PC-3 (cell line): Measurements from ENCODE around the gene RXRA. TPM values are rescaled to one million over a fixed set of nuclear protein-coding genes. Genes with fewer than 3 reads are reported as not detected.

Experiments used
- ATAC-seq: fragments of 200-7000 bp; cut with Tn5 transposase; 2 replicates; pipeline ENCODE4 v1.9.1; 2020; ENCODE audit warnings: mild to moderate bottlenecking, moderate library complexity
- BruUV-seq: library from RNA; stranded (reverse); fragments of 400-500 nt; replicated peaks from 2 replicates; lab custom pipeline; 2021; lab: Mats Ljungman, UMichigan
- CTCF ChIA-PET: fragments of 300-600 bp; sonication (Branson Sonifier 250); formaldehyde crosslinking; loops from one replicate; lab custom pipeline; 2022; ENCODE audit warnings: antibody characterized with exemption; lab: Charles Lee
- POLR2A ChIA-PET: fragments of 300-600 bp; sonication (Branson Sonifier 250); formaldehyde crosslinking; loops from one replicate; lab custom pipeline; 2022; ENCODE audit warnings: antibody characterized with exemption; ENCODE audit not compliant: unreplicated experiment; lab: Charles Lee
- DNase-seq: peaks from one replicate; pipeline ENCODE4 v3.0.0-alpha.2; 2015
- H2AFZ ChIP-seq: fragments of 300-600 bp; sonication (generic); 2 replicates; pipeline ENCODE4 v1.6.0; 2016; ENCODE audit warnings: antibody characterized with exemption, low read length
- H3F3A ChIP-seq: fragments of 300-600 bp; sonication (generic); one replicate; pipeline ENCODE4 v1.6.0; 2017; ENCODE audit warnings: antibody characterized with exemption, low read length, control low read depth, mild to moderate bottlenecking; ENCODE audit not compliant: unreplicated experiment
- H3K27ac ChIP-seq: fragments of 300-600 bp; sonication (generic); 2 replicates; pipeline ENCODE4 v1.5.1; 2016; ENCODE audit warnings: mild to moderate bottlenecking, low read length
- H3K27me3 ChIP-seq: fragments of 300-600 bp; sonication (generic); 2 replicates; pipeline ENCODE4 v1.6.1; 2016; ENCODE audit warnings: low read length, mixed read lengths
- H3K36me3 ChIP-seq: fragments of 300-600 bp; sonication (generic); 2 replicates; pipeline ENCODE4 v1.6.1; 2016; ENCODE audit warnings: low read depth, mixed run types, low read length, mixed read lengths
- H3K4me1 ChIP-seq: fragments of 300-600 bp; sonication (generic); 2 replicates; pipeline ENCODE4 v1.5.1; 2016; ENCODE audit warnings: low read length; ENCODE audit not compliant: insufficient read depth
- H3K4me2 ChIP-seq: fragments of 300-600 bp; sonication (generic); 2 replicates; pipeline ENCODE4 v1.6.0; 2016; ENCODE audit warnings: low read length
- H3K4me3 ChIP-seq: fragments of 300-600 bp; sonication (generic); 2 replicates; pipeline ENCODE4 v1.5.1; 2016; ENCODE audit warnings: mild to moderate bottlenecking, low read length, mixed read lengths
- H3K79me2 ChIP-seq: fragments of 300-600 bp; sonication (generic); 2 replicates; pipeline ENCODE4 v1.6.1; 2017; ENCODE audit warnings: low read length, mixed read lengths
- H3K9ac ChIP-seq: fragments of 300-600 bp; sonication (generic); 2 replicates; pipeline ENCODE4 v1.6.0; 2016; ENCODE audit warnings: mild to moderate bottlenecking, low read length
- H3K9me2 ChIP-seq: fragments of 300-600 bp; sonication (generic); replicated peaks from 2 replicates; pipeline ENCODE4 v1.6.1; 2016; ENCODE audit warnings: mixed run types, low read length, mixed read lengths
- H3K9me3 ChIP-seq: fragments of 300-600 bp; sonication (generic); 2 replicates; pipeline ENCODE4 v1.6.1; 2016; ENCODE audit warnings: low read length, mixed read lengths
- H4K20me1 ChIP-seq: fragments of 300-600 bp; sonication (generic); 2 replicates; pipeline ENCODE4 v1.6.1; 2016; ENCODE audit warnings: low read length, mixed read lengths
- CTCF ChIP-seq: fragments of 300-600 bp; sonication (generic); conservative IDR thresholded peaks from 2 replicates; pipeline ENCODE4 v1.5.1; 2017; ENCODE audit warnings: antibody characterized with exemption, low read depth, mild to moderate bottlenecking, low read length
- EZH2 ChIP-seq: fragments of 300-600 bp; sonication (generic); IDR thresholded peaks from one replicate; pipeline ENCODE4 v1.6.1; 2017; ENCODE audit warnings: antibody characterized with exemption, mild to moderate bottlenecking, low read length; ENCODE audit not compliant: unreplicated experiment
- EZH2phosphoT487 ChIP-seq: fragments of 300-600 bp; sonication (generic); IDR thresholded peaks from 2 replicates; pipeline ENCODE4 v1.6.1; 2018; ENCODE audit warnings: mild to moderate bottlenecking, antibody characterized with exemption, low read length, borderline replicate concordance
- intact Hi-C: fragments of 100-400 bp; cut with micrococcal nuclease; formaldehyde crosslinking; loops from 2 replicates; pipeline ENCODE4 v1.9.0; 2023
- total RNA-seq: library from RNA; depleted of rRNA; stranded (reverse); fragments of >200 nt; gene quantifications from 2 replicates; pipeline ENCODE4 v1.2.3, GENCODE V29; 2014

RXRA gene
- total RNA-seq, 1 experiment from 2014 or later: 17.5 TPM

GRCh38 chr9:134443174-134444037 is 117.2 kb downstream of the RXRA start:
- peak; percentile 99 for ATAC-seq
- ChIA-PET CTCF (interaction anchor here (0.6 to 1.2 kb wide), 9 partner anchors 66 to 665 kb away, joined by 3 to 12 read pairs (median 3); partner anchors contain the start of gene WDR5), POLR2A (interaction anchor here (1.2 kb wide), 1 partner anchor 65 kb away, joined by 3 read pairs; no protein-coding TSS in a partner anchor)
- Histone ChIP-seq H3K79me2 (no peaks in the 10 kb centered on the region), H3K27ac (no peak overlapping the region), H3K36me3 (no peaks in the 10 kb centered on the region), H3K27me3 (no peaks in the 10 kb centered on the region), H3F3A (no peaks in the 10 kb centered on the region), H3K9ac (no peak overlapping the region), H3K9me2 (no peaks in the 10 kb centered on the region), H3K4me2 (peak overlapping the region; percentile 41; the same call in 1 of the 2 replicates), H3K9me3 (no peaks in the 10 kb centered on the region), H3K4me1 (peaks cover 5% of the 10 kb centered on the region; the same call in 1 of the 2 replicates), H2AFZ (no peak overlapping the region), H3K4me3 (no peak overlapping the region), H4K20me1 (no peaks in the 10 kb centered on the region)
- BruUV-seq: no TSS peak
- no peak for TF ChIP-seq EZH2
- no peak for TF ChIP-seq EZH2phosphoT487
- TF ChIP-seq CTCF: peak; percentile 87
- intact Hi-C loops: loop anchor here (1.0 to 2.0 kb wide), 2 partner anchors 65 to 273 kb away; no protein-coding TSS in a partner anchor
- peak; percentile 90 for DNase-seq

- Histone ChIP-seq H2AFZ (no peak overlapping the region), H3K4me2 (no peak overlapping the region), H3K79me2 (no peaks in the 10 kb centered on the region), H3K27me3 (no peaks in the 10 kb centered on the region), H3K36me3 (no peaks in the 10 kb centered on the region), H3K4me1 (peaks cover 5% of the 10 kb centered on the region; the same call in 1 of the 2 replicates), H3K9me2 (no peaks in the 10 kb centered on the region), H4K20me1 (no peaks in the 10 kb centered on the region), H3K4me3 (no peak overlapping the region), H3K9me3 (no peaks in the 10 kb centered on the region), H3K27ac (no peak overlapping the region), H3F3A (no peaks in the 10 kb centered on the region), H3K9ac (no peak overlapping the region)
- intact Hi-C loops: no loop called here
- DNase-seq (no peak), ATAC-seq (no peak)
- BruUV-seq: no TSS peak
- CTCF ChIA-PET: interaction anchor here (0.6 to 1.2 kb wide), 5 partner anchors 66 to 665 kb away, joined by 3 to 12 read pairs (median 3); no protein-coding TSS in a partner anchor
- TF ChIP-seq EZH2: no peak
- TF ChIP-seq EZH2phosphoT487: no peak
- TF ChIP-seq CTCF: no peak
- POLR2A ChIA-PET: no interaction called here
Observed at GRCh38 chr9:134444038-134444315, 117.7 kb downstream of the RXRA start.
